HEK293 (cell line): ENCODE data around the gene HSF5.

Experiments
- MYNN ChIP-seq: fragments of 450-650 bp; formaldehyde crosslinking; IDR thresholded peaks from 2 replicates; pipeline ENCODE4 v1.5.1; 2016; ENCODE audit warnings: missing biosample characterization, missing genetic modification characterization, borderline replicate concordance
- YY1 ChIP-seq: fragments of 450-650 bp; formaldehyde crosslinking; IDR thresholded peaks from 2 replicates; pipeline ENCODE4 v1.5.1; 2018; ENCODE audit warnings: missing biosample characterization, missing genetic modification characterization
- ZNF133 ChIP-seq: fragments of 450-650 bp; formaldehyde crosslinking; IDR thresholded peaks from 2 replicates; pipeline ENCODE4 v1.5.1; 2016; ENCODE audit warnings: missing biosample characterization, missing genetic modification characterization
- ZNF184 ChIP-seq: fragments of 450-650 bp; IDR thresholded peaks from 2 replicates; pipeline ENCODE4 v1.5.1; 2018; ENCODE audit warnings: missing biosample characterization, mild to moderate bottlenecking, missing genetic modification characterization
- ZNF350 ChIP-seq: fragments of 450-650 bp; formaldehyde crosslinking; IDR thresholded peaks from 2 replicates; pipeline ENCODE4 v1.5.0; 2017; ENCODE audit warnings: missing biosample characterization, mild to moderate bottlenecking, missing genetic modification characterization
- ZNF426 ChIP-seq: fragments of 450-650 bp; formaldehyde crosslinking; IDR thresholded peaks from 2 replicates; pipeline ENCODE4 v1.5.1; 2017; ENCODE audit warnings: missing biosample characterization, missing genetic modification characterization, mild to moderate bottlenecking, inconsistent platforms, moderate library complexity
- ZNF48 ChIP-seq: fragments of 450-650 bp; formaldehyde crosslinking; IDR thresholded peaks from 2 replicates; pipeline ENCODE4 v1.5.1; 2016; ENCODE audit warnings: missing biosample characterization, missing genetic modification characterization
- ZNF501 ChIP-seq: fragments of 450-650 bp; formaldehyde crosslinking; IDR thresholded peaks from 2 replicates; pipeline ENCODE4 v1.5.1; 2016; ENCODE audit warnings: missing biosample characterization, missing genetic modification characterization
- ZNF626 ChIP-seq: fragments of 450-650 bp; sonication (Bioruptor Pico); formaldehyde crosslinking; IDR thresholded peaks from 2 replicates; pipeline ENCODE4 v1.5.1; 2018; ENCODE audit warnings: missing biosample characterization, missing genetic modification characterization, inconsistent platforms
- ZNF76 ChIP-seq: fragments of 450-650 bp; formaldehyde crosslinking; IDR thresholded peaks from 2 replicates; pipeline ENCODE4; 2016; ENCODE audit warnings: low read depth, missing biosample characterization, missing genetic modification characterization, borderline replicate concordance
- TF ChIP-seq, protein P1 (sequence below): fragments of 450-650 bp; formaldehyde crosslinking; IDR thresholded peaks from 2 replicates; pipeline ENCODE4 v1.5.1; 2016; ENCODE audit warnings: missing biosample characterization, missing genetic modification characterization
- TF ChIP-seq, protein P2 (sequence below): fragments of 450-650 bp; formaldehyde crosslinking; IDR thresholded peaks from 2 replicates; pipeline ENCODE4 v1.5.1; 2016; ENCODE audit warnings: missing biosample characterization, missing genetic modification characterization, borderline replicate concordance
- TF ChIP-seq, protein P3 (sequence below): fragments of 450-650 bp; formaldehyde crosslinking; IDR thresholded peaks from 2 replicates; pipeline ENCODE4 v1.5.1; 2016; ENCODE audit warnings: missing biosample characterization, missing genetic modification characterization

DNA sequence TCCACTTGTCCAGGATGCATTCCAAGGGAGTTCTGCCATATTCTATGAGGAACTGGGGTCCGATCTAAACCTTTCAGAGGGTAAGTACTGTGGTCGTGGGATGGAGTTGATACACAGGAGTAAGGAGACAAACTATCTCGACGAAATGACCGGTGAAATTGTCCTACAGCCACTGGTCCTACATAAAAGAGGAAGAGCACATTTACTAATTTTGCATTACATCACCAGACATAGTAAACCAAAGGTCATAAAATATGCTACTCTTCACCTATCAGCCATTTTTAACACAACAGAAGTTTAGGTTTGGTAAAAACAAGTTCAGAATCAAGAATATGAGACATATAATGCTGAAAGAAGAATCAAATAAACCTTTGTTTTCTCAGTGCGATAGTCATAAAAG, 8.1 kb downstream of the HSF5 start:
- no peak for TF ChIP-seq YY1 (tag by site-specific recombination)
- TF ChIP-seq, protein P1, sequence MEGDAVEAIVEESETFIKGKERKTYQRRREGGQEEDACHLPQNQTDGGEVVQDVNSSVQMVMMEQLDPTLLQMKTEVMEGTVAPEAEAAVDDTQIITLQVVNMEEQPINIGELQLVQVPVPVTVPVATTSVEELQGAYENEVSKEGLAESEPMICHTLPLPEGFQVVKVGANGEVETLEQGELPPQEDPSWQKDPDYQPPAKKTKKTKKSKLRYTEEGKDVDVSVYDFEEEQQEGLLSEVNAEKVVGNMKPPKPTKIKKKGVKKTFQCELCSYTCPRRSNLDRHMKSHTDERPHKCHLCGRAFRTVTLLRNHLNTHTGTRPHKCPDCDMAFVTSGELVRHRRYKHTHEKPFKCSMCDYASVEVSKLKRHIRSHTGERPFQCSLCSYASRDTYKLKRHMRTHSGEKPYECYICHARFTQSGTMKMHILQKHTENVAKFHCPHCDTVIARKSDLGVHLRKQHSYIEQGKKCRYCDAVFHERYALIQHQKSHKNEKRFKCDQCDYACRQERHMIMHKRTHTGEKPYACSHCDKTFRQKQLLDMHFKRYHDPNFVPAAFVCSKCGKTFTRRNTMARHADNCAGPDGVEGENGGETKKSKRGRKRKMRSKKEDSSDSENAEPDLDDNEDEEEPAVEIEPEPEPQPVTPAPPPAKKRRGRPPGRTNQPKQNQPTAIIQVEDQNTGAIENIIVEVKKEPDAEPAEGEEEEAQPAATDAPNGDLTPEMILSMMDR (tag by site-specific recombination), result no peak
- no peak for TF ChIP-seq ZNF48 (tag by site-specific recombination)
- TF ChIP-seq ZNF350 (tag by site-specific recombination), result no peak
- TF ChIP-seq, protein P2, sequence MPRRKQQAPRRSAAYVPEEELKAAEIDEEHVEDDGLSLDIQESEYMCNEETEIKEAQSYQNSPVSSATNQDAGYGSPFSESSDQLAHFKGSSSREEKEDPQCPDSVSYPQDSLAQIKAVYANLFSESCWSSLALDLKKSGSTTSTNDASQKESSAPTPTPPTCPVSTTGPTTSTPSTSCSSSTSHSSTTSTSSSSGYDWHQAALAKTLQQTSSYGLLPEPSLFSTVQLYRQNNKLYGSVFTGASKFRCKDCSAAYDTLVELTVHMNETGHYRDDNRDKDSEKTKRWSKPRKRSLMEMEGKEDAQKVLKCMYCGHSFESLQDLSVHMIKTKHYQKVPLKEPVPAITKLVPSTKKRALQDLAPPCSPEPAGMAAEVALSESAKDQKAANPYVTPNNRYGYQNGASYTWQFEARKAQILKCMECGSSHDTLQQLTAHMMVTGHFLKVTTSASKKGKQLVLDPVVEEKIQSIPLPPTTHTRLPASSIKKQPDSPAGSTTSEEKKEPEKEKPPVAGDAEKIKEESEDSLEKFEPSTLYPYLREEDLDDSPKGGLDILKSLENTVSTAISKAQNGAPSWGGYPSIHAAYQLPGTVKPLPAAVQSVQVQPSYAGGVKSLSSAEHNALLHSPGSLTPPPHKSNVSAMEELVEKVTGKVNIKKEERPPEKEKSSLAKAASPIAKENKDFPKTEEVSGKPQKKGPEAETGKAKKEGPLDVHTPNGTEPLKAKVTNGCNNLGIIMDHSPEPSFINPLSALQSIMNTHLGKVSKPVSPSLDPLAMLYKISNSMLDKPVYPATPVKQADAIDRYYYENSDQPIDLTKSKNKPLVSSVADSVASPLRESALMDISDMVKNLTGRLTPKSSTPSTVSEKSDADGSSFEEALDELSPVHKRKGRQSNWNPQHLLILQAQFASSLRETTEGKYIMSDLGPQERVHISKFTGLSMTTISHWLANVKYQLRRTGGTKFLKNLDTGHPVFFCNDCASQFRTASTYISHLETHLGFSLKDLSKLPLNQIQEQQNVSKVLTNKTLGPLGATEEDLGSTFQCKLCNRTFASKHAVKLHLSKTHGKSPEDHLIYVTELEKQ, result no peak
- TF ChIP-seq ZNF76 (tag by site-specific recombination), result no peak
- no peak for TF ChIP-seq MYNN (tag by site-specific recombination)
- TF ChIP-seq ZNF626 (tag by site-specific recombination), result no peak
- TF ChIP-seq ZNF426 (tag by site-specific recombination), result no peak
- TF ChIP-seq ZNF133 (tag by site-specific recombination), result no peak
- no peak for TF ChIP-seq ZNF501 (tag by site-specific recombination)
- no peak for TF ChIP-seq ZNF184 (tag by site-specific recombination)
- TF ChIP-seq, protein P3, sequence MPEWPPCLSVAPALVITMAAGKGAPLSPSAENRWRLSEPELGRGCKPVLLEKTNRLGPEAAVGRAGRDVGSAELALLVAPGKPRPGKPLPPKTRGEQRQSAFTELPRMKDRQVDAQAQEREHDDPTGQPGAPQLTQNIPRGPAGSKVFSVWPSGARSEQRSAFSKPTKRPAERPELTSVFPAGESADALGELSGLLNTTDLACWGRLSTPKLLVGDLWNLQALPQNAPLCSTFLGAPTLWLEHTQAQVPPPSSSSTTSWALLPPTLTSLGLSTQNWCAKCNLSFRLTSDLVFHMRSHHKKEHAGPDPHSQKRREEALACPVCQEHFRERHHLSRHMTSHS (tag by site-specific recombination), result no peak
